Retina (tissue), 1 donor: ENCODE data around the gene SPECC1L.

ENCODE experiments used
- DNase-seq: peaks from one replicate; pipeline ENCODE4 v3.0.0-alpha.2; 2016

SPECC1L gene

DNA sequence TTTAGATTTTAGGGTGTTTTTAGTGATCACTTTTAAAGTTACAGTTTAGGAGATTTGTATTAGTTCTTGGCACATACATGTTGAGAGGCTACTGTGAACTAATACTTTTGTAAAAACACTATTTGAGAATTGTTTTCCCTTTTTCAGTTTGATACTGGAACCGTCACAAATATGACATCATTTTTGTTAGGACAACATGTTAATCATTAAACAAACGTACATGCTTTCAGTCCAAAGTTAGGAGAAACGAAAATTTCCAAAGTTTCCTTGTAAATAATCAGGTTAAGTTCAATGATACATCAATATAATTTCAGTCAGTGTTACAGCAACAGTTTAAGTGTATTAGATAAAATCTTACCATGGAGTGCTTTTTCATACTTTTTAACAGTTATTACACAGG, 53.1 kb downstream of the SPECC1L start:
- no peak for DNase-seq

DNA sequence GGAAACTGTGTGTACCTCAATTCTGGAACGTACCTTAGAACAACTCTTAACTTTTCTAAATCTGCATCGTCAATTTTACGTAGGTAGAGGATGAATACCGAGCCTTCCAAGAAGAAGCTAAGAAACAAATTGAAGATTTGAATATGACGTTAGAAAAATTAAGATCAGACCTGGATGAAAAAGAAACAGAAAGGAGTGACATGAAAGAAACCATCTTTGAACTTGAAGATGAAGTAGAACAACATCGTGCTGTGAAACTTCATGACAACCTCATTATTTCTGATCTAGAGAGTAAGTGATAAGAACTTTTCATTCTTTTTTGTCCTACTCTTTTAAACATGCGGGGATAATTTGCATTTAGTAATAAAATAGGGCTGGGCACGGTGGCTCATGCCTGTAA, 53.5 kb downstream of the SPECC1L start:
- DNase-seq, result no peak

DNA sequence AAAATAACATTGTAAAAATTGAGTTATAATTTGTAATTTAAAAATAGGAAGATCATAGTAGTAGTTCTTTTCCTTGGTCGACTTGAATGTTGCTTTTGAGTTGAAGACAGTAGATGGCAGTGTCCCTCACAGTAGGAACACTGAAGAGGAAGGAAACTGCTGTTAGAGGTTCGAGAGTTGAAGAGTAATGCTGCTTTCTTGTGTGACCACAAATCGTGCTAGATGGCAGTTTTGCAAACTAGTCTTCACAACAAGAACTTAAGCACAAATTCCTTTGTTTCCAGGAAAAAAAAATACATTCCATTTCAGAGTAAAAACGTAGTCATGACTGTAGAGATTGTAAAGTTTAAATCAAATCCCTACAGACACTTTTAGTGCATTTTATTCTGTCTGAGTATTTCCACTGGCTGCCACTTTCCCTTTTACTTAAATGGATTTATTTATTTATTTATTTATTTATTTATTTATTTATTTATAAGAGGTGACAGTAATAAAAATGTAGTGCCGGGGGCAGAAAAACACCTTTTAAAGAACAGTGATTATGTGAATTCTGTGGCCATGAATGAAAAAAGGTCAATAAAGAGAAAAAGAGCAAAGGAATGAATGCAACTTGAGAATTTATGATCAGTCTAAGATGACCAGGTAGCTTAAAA, 54.6 kb downstream of the SPECC1L start:
- DNase-seq, result peak; percentile 3

DNA sequence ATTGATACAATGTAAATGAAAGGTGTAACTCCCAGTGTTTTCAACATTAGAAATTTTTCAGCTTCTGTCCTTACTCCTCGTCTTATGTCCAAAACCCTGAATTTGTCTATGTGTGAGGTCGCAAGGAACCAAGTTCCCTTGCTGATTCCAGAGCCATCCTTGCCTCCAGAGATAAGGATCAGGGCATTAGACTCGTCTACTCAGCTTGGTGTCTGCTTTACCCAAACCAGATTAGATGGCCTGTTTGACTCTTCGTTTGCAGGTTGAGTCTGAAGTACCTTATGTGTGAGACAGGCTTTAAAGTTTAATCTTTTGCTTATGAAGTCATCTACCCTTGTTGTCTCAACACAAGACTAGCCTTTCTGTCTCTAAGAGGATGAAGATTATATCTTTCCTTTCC, 55.6 kb downstream of the SPECC1L start:
- DNase-seq, result no peak

DNA sequence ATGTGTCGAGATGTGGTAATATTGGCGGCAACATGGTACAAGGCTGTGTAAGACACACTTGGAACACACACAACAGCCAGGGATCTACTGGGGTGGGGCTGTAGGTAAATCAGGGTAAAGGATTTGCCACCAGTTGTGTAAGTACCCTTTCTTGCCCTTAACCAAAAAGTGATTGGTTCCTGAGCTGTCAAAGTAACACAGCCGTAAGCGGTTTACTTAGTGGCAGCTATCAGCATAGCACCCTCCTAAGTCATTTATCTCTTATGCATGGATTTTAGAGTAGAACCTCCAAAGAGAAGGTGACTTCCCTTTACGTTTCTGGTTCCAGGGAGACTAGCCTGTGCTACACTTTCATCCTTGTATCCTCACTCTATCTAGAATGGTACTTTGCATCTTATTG, 57.2 kb downstream of the SPECC1L start:
- DNase-seq, result no peak

DNA sequence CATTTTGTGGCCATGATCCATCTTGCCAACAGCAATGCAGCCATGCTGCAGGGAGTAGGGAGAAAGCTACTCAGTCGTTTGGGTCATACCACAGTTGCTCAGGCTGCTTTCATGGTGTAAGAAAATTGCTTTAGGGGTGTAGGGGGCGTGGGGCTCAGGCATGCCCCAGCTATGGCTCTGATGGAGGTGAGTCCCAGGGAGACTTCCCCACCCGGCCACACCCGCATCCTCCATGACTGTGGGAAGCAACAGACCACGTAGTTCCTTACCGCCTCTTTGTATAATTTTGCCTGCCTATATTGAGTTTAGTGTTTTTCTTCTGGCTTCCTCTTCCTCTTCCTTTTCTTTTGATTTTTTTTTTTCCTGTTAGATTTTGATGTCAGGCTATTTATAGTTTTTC, 58.8 kb downstream of the SPECC1L start:
- no peak for DNase-seq

DNA sequence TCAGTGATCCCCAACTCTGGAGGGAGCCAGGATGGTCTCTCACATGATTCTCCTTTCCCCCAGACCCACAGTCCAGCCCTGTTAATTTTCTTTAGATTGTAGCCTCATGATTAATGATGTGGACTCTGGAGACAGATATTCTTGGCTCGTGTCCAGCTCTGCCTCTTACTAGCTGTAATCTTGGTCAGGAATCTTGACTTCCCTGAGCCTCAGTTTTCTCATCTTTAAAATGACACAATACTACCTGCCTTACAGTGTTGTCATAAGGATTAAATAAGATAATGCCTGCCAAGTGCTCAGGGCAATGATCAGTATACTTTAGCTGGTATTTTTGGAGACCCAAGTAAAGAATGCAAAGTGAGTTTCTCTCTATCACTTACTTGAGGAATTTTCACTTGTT, 60.0 kb downstream of the SPECC1L start:
- DNase-seq, result no peak

DNA sequence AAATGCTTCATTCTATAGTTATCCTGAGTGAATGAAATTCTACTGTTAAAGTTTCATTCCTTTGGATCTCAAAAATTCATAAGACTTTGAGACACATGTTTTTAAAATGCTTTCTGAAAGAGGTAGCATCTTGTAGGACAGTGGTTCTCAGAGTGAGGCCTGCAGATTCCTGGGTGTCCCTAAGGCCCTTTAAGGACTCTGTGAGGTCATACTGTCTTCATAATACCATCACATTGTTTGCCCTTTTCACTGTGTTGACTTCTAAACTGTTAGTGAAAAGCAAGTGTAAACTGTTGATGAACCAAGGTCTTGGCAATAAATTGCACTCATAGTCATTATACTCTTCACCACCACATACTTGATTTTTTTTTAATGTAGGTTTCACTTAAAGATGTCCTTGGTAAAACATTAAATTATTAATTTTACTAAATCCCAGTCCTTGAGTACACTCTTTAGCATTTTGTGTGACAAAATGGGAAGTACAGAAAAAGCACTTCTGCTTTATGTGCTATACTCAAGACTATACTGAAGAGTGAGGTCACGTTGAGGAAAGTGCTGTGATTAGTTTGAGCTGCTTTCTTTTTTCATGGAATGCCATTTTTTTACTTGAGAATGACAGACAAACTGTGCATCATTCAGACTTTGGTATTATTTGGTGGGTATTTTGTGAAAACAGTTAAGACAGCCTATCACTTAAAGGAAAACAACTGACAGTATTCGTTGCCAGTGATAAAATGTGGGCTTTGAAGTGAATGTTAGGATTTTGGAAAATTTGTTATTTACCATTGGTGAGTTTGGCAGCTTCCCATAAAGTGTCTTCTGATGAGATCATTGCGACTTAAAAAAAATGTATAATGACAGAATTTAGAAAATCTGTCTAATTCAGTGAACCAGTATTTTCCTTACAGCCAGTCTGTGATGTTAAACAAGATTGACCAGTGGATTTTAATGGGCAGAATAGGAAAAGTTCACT, 61.1 kb downstream of the SPECC1L start:
- no peak for DNase-seq

DNA sequence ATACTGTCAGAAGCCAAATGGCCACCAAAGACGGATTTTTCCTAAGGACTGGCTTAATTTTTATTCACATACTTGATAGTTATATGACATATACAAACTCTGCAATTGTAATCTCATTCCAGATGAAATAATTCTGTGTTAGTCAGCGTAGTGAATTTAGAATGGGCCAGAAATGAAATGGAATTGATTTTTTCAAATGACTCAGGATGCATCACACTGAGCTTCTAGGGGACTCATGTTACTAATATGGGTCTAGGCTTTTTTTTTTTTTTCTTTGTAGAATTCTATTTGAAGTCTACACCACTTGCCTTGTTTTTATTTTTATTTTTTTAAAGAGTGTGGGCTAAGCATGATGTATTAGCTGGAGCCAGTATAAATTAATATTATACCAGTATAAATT, 62.7 kb downstream of the SPECC1L start:
- DNase-seq, result no peak

DNA sequence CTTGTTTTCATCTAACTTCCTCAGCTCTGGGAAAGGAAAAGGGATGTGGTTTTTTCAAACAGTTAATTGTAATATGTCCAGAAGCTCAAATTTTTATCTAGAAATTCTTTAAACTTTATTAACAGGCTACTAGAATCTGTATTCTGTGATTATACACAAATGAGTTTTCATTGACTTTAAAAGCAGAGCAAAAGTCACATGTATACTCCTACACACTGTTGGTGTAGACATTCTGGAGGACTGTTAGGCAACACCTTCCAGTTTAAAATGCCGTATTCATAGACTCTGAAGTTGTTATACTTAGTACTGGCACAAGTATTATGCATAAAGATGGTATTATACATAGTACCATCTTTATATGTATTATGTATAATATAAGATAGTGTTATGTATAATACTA, 64.9 kb downstream of the SPECC1L start:
- no peak for DNase-seq

DNA sequence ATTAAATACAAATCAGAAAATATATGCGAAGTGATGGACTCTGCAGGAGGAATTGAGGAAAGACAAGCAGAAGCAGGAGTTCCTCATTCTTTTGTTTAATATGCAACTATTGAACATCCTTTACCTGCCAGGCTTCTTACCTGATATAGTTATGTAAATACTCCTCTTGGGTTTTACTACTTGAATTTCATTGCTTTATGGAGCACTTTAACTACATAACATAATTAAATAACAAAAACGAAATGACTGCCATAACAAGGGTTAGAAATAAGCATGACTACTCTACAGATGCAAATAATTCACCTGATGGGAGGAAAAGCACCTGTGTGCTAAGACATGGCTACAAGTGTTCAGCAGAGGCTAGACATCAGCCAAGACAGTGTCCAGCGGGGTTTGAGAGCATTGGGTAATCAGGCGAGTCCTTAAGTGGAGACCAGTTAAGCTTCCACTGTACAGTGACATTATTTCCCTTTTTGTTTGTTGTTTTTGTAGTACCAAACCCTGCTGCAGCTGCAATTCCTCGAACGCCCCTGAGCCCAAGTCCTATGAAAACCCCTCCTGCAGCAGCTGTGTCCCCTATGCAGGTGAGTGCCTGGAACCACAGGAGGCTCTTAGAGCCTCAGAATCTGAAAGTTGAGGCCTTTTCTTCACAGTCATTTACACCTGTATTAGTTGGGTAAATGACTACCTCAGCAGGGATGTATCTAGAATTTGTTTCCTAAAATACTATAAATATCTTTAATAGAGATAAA, 67.4 kb downstream of the SPECC1L start:
- no peak for DNase-seq

DNA sequence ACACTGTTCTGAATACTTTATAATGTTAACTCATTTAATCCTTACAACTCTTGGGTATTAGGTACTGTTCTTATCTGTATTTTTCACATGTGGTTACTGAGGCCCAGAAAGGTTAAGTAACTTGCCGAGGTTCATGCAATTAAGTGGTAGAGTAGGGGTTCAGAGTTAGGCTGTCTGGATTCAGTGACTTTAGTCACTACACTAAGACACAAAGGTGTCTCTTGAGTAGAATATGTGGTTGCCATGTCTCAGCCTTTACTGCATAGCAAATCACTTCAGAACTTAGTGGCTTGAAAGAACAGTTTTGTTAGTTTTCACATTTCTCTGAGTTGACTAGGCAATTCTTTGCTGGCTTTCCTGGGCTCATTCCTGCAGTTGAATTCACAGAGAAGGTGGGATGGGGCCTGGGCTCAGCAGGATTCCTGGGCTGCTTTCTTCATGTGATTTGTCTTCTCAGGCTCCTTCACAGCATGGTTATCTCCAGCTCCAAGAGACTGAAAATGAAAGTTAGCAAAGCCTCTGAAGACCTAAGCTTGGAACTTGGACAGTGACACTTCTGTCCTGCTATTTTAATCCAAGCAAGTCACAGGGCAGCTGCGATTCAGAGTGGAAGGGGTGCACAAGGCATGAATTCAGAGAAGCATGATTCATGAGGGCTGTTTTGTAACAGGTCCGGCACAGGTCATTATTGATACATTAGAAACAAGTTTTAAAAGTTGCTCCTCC, 68.3 kb downstream of the SPECC1L start:
- DNase-seq, result no peak

DNA sequence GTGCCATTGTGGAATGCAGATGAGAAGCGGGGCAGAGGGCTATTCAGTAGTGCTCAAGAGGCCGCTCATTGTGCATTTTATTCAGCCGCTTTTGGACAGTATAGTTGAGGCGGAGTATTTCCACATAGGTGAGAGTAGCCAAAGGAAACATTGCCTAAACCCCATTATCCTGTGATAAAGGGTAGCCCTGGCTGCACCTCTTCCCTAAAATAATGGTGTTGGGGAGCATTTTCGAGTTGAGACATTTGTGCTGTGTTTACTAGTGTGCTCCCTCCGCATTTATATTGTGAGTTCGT, 68.8 kb downstream of the SPECC1L start:
- DNase-seq, result no peak

DNA sequence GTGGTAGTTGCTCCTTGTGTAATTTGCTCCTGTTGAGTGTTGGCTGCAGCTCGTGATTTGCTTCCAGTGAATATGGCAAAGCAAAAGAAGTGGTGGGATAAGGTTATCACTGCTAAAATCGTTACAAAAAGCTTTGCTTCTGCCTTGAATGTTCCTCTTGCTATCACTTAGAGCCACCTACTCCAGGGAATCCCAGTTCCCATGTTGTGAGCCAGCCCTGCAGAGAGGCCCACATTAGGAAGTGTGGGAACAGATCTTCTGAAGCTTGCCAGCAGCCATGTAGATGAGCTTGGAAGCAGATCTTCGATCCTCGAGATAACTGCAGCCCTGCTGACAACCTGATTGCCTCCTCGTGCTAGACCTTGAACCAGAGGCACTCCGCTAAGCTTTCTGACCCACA, 71.0 kb downstream of the SPECC1L start:
- DNase-seq, result no peak

DNA sequence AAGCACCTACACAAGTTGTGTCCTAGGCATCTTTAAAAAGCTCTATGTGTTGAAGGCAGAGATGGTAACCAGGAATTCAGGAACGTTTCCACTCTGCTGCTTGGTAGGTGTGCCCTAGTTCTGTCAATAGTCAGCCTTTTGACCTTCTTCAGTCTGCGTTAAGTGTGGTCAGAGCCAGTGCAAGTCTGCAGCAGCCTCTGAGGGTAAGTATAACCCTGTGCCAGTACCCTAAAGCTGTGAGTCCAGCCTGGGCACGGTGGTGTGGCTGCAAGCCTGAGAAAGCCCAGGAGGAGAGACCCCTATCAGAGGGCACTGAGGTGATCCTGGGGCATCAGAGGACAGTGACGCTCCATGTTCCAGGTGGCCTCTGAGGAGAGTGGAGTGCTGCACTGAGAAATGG, 80.0 kb downstream of the SPECC1L start:
- DNase-seq, result no peak

DNA sequence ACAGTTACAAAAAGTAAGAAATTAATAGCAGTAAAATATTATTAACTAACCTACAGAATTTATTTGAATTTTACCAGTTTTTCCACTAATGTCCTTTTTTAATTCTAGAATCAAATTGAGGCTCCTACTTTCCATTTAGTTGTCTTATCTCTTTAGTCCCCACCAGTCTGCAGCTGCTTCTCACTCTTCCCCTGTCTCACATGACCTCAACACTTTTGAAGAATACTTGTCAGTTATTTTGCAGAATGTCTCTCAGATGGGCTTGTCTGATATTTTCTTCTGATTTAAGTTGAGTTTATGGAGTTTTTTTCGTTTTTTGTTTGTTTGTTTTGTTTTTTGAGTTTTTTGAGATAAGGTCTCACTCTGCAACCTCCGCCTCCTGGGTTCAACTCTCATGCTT, 82.5 kb downstream of the SPECC1L start:
- DNase-seq, result no peak

DNA sequence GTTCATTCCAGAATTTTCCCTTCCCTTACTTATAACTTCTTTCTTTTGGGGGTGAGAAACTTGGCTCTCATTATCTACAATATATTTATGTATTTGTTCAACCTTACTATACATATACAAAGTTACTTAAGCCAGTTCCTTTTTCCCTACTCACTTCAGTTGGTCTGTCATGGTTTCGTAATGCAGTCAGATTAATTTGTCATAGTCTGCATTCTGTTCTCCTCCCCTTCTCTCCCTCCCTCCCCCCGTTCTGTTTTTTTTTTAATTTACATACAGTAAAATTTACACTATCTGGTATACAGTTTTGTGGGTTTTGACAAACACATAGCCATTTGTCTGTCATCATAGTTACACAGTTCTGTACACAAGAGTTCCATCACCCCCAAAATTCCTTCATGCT, 84.9 kb downstream of the SPECC1L start:
- no peak for DNase-seq

DNA sequence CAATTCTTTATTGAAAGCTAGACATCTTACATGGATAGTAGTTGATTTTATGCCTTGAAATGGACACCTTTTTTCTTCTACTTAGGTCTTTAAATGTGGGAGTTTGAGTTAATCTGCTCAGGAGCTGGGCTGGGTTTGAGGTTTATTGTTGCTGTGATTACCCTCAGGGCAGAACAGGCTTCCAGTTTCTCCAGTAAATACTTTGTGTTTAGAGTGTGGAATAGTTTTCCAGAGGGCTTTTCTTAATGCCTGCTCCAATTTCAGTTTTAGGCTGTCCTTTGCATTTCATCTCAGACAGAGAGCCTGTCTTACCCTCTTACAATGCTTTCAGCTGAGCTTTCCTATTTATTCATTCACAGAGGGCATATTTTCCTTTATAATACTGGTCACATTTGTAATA, 86.9 kb downstream of the SPECC1L start:
- DNase-seq, result no peak

DNA sequence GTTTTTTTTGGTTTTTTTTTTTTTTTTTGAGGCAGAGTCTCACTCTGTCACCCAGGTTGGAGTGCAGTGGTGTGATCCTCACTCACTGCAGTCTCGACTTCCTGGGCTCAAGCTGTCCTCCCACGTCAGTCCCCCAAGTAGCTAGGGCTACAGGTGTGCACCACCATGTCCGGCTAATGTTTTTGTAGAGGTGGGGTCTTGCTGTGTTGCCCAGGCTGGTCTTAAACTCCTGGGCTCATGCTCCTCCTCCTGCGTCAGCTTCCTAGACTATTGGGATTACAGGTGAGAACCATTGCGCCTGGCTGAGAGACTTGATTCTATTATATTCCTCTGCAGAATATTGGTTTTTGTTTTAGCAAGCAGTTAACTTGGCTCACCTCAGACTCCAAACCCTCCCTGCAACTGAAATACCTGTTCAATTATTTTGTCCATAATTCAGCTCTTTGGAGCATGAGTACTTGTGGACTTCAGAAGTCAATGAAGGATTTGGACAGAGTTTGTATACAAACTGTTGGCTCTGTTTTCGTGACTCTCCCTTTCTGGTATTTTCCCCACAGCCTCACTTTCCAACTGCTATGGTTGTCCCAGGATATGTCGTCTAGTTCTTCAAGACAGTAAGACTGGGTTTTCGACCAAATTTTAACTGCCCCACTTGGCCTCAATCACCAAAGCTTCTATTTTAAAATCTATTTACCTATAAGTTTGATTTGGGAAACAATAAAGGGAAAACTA, 87.6 kb downstream of the SPECC1L start:
- no peak for DNase-seq

DNA sequence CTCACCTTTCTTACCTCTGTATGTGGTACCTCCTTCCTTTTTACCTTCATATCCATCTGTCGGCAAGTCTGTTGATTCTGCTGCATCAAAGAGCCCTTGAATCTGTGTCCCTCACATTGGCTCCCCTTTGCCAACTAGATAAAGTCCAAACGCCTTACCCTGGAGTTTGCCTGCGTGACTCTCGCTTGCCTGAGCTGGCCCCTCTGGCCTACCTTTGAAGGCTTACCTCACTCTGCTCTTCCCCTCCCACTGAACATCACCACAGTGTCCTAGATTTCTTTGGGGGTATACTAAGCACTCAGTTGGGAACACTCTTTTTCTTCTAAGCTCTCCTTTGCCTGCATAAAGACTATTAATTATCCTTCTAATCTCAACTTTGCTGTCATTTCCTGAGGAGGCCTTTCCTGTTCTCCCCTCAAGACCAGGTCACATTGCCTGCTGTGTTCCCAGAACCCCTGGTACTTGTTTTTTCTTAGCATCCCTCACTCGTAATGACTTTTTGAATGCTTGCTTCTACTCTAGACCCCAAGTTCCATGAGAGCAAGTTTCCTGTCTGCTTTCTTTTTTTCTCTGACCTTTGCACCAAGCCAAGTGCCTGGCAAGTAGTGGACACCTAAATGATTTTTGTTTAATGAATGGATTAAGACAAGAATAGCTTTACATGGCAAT, 89.0 kb downstream of the SPECC1L start:
- DNase-seq, result no peak

DNA sequence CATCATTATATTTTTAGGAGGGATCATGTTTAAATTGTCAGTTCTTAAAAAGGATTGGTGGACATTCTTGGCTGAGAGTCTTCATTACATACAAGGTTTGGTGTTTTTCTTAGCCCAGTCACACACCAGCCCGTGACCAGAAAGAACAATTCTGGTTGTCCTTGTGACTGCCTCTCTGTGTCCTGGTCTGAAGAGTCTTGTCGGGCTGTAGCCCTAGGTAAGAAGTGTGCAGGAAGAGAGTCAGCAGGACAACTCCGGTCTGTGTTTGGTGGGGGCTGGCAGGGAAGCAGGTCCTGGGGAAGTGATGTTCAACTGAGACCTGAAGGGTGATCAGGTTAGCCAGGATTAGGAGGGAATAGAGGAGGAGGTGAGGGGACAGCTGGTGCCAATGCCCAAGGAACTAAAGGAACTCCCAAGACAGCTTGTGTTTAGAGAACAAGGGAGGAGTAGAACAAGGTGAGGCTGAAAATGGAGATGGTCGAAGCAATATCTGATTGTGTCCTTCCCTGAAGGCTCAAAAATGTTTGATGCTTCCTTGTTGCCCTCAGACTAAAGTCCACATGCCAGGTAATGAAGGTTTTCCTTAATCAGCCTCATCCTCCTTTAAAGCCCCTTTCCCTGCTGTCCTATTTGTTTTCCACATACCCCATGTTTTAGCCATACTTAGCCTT, 91.5 kb downstream of the SPECC1L start:
- DNase-seq, result no peak
